8988T (cell line): ENCODE measurements around the gene PRTFDC1.
"Not testable (repeated sequence)": the region's sequence is repeated elsewhere in the genome, so short reads cannot be mapped to it uniquely, and the experiment has no call there.

ENCODE experiments used
- DNase-seq: peaks from one replicate; pipeline ENCODE4 v3.0.0; 2011

Gene PRTFDC1

DNA sequence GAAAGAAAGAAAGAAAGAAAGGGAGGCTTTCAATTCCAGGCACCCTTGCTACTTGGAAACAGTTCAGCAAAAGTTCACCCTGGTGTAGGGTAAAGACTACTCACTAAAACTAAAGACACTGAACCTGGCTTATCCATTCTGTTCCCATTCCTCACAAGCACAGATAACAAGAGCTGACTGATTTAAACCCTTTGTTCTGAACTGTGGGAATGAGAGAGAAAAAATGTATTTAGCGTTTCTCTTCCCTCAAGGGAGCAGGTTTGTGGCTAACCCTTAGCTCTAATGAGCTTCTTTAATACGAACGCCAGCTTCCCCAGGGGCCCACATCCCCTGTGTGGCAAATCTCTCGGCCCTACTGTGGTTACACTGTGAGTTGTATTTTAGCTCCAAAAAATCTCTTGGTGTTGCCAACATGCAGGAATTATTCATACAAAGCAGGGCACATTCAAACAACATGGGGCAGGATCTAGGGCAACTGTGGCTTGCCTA, 23.3 kb downstream of the PRTFDC1 start:
- no peak for DNase-seq

- no peak for DNase-seq
Measured at GRCh38 chr10:24928163-24928562, 24.2 kb downstream of the PRTFDC1 start.

- DNase-seq = no peak
Measured at GRCh38 chr10:24926557-24926956, 25.8 kb downstream of the PRTFDC1 start.

DNA sequence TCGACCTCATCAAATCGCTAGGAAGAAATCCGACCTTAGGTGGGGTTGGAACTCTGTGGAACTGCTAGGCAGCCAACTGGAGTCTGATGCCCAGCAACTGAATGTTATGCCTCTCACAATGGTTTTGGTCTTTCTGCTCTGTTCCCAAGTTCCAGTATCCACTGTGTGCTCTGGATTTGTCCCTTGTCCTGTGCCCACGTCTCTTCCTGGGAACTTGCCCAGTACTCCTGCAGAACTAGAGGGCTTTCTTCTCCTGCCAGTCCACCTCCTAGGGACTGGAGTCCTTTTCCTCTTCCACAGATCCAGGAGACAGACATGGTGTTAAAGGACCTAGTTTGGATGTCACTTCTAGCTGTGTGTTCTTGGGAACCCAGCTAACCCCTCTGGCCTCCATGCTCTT, 26.6 kb downstream of the PRTFDC1 start:
- no peak for DNase-seq

GRCh38 chr10:24924483-24924882, 27.9 kb downstream of the PRTFDC1 start:
- DNase-seq = not testable (repeated sequence)

DNA sequence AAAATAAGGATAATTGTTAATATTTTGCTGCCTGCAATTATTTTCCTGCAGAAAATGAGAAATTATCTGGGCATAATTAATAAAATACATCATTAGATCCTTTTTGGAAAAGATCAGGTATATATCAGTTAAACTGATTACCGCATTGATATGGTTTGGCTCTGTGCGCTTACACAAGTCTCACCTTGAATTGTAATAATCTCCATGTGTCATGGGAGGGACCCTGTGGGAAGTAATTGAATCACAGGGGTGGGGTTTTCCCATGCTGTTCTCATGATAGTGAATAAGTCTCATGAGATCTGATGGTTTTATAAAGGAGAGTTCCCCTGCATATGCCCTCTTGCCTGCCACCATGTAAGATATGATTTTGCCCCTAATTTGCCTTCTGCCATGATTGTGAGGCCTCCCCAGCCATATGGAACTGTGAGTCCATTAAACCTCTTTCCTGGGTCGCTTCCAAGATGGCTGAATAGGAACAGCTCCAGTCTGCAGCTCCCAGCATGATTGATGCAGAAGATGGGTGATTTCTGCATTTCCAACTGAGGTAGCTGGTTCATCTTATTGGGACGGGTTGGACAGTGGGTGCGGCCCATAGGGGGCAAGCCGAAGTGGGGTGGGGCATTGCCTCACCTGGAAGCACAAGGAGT, 30.1 kb downstream of the PRTFDC1 start:
- not testable (repeated sequence) for DNase-seq

GRCh38 chr10:24920907-24921881, 31.2 kb downstream of the PRTFDC1 start:
- DNase-seq = no peak

DNA sequence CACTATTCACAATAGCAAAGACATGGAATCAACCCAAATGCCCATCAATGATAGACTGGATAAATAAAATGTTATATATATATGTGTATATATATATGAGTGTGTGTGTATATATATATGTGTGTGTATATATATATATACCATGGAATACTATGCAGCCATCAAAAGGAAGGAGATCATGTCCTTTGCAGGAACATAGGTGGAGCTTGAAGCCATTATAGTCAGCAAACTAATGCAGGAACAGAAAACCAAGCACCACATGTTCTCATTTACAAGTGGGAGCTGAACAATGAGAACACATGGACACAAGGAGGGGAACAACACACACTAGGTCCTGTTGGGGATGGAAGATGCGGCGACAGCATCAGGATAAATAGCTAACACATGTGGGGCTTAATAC, 32.2 kb downstream of the PRTFDC1 start:
- DNase-seq = not testable (repeated sequence)

GRCh38 chr10:24919629-24920028, 32.8 kb downstream of the PRTFDC1 start:
- DNase-seq = not testable (repeated sequence)

- no peak for DNase-seq
Measured at GRCh38 chr10:24917979-24918378, 34.4 kb downstream of the PRTFDC1 start.

DNA sequence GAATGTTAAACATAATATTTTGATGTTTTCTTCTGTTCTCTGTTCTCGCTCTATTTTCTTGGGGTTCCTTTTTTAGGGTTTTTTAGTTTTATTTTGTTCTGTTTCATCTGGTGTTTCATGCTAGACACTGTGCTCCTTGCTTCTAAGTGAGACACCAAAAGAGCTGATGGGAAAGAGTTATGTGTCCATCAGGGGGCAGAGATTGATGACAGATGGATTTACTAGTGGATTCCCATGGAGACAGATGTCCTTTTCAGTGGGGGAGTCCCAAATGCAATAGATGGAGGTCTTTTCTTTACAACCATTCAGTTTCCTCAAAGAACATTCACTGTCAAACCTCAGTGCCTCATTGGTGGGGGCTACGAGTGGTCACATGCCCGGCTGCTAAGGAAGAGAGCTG, 34.9 kb downstream of the PRTFDC1 start:
- DNase-seq = no peak

- no peak for DNase-seq
Measured at GRCh38 chr10:24916365-24916764, 36.0 kb downstream of the PRTFDC1 start.

DNA sequence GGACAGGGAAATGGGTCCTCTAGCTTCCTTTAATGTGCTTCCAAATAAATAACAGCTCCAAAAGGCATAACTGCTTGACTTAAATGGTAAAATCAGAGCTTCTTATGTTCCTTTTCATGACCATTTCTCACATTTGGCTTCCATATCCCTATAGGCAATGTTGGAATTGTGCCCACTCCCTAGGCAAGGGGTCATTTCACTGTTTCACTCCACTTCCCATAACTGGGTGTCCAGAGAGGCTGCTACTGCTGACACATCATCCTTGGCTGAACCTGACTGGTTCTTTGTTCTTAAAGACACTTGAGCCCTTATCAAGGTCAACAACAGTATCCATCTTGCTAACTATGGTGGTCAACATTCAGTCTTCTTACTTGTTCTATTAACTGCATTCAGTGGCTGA, 37.1 kb downstream of the PRTFDC1 start:
- DNase-seq = no peak

DNA sequence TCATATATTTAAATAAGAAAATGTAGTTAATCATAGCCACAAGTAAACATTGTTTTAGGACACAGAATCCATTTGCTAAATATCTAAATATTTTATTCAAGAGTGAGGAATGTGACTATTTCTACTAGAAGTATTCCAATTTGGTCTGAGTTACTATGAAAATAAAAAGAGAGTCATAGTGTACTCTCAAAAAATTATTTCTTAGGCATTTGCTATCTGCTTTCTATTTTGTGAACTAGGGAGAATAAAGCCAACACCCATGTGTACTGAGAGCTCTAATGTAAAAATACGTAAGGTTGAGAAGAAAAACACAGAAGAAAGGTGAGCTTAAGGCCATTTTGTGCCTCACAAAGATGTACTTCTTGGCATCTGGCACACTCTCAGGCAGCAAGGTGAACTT, 38.3 kb downstream of the PRTFDC1 start:
- no peak for DNase-seq

GRCh38 chr10:24912215-24912614, 40.2 kb downstream of the PRTFDC1 start:
- no peak for DNase-seq

DNA sequence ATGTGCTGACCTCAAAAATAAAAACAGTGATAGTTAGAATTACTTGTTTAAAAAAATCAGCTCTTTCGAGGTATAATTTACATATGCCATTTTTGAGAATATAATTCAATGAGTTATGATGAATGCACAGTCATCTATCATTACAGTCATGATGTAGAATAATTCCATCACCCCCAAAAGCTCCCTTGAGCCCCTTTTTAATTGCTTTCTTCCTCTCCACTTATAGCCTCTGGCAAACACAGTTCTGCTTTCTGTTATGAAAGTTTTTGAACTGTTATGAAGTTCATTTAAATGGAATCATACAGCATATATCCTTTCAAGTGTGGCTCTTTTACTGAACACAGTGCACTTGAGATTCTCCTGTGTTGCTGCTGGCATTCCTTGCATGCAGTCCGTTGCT, 41.4 kb downstream of the PRTFDC1 start:
- DNase-seq = no peak

GRCh38 chr10:24910574-24910973, 41.8 kb downstream of the PRTFDC1 start:
- DNase-seq = no peak

DNA sequence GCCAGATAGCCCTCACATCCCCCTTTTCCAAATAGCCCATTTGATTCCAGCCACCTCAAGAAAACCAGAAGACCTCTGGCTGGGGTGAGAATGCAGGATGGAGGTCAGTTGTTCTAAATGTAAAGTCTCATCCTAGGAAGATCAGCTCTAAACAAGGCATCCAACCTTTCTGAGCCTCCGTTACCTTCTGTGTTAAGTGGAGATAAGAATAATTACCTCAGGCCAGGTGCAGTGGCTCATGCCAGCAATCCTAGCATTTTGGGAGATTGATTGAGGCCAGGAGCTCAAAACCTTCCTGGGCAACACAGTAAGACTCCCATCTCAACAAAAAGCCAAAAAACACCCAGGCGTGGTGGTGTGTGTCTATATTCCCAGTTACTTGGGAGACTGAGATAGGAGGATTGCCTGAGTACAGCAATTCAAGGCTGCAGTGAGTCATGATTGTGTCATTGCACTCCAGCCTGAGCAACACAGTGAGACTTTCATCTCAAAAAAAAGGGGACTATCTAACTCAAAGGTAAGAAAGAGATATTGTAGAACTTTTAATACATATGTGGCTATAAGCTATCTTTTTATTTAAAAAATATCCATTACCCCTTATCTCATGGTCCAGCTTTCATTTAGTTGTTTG, 43.5 kb downstream of the PRTFDC1 start:
- DNase-seq = no peak

GRCh38 chr10:24907956-24908355, 44.5 kb downstream of the PRTFDC1 start:
- no peak for DNase-seq

GRCh38 chr10:24906372-24906771, 46.0 kb downstream of the PRTFDC1 start:
- no peak for DNase-seq

GRCh38 chr10:24904824-24905223, 47.6 kb downstream of the PRTFDC1 start:
- DNase-seq = no peak

DNA sequence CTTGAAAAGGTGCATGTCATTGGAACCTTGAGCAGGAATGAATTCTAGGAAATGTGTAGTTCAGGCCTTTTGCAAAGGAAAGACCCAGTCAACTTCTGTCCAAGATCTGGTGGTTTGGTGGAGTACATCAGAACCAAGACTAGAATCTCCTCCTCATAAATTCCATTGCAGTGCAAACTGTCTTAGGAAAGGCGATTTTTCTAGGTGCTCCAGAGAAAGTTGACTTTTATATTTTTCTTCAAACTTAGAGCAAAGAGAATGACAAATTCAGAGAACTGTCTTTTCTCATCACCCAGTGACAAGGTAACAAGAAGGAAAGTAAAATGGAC, 50.0 kb downstream of the PRTFDC1 start:
- DNase-seq = no peak

DNA sequence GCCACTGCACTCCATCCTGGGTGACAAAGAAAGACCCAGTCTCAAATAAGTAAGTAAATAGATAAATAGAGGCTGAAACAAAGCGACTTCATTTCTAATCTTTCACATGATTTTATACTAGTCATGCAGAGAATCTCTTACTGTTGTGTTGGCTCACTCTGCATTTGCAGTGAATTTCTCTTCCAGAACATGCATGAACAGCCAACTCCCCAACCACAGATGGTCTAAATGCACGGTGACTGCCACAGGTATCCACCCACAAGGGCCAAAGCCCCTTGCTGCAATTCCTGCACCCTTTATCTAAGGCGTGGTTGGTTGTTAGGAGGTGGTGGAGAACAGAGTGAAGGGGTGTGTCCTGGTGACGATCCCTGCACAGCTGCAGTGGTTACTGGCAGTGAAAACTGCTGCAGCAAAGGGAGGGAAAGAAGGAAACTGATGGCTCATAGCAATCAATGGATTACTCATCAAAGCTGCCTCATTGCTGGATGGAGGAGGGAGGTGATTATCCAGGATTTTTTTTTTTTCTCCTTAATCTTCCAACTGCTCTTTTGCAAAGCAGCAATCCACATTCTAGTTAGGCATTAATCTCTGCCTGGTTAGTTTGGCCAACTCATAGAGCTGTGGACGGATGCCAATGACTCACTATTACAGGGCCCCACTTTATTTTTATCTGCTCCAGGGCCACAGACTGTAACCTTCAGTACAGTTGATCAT, 50.6 kb downstream of the PRTFDC1 start:
- DNase-seq = no peak
